PC-3 (cell line): ENCODE results near the gene UBAC1. TPM values are rescaled to one million over a fixed set of nuclear protein-coding genes. Genes with fewer than 3 reads are reported as not detected.

ENCODE experiments used
- ATAC-seq: fragments of 200-7000 bp; cut with Tn5 transposase; 2 replicates; pipeline ENCODE4 v1.9.1; 2020; ENCODE audit warnings: mild to moderate bottlenecking, moderate library complexity
- BruUV-seq: library from RNA; stranded (reverse); fragments of 400-500 nt; replicated peaks from 2 replicates; lab custom pipeline; 2021; lab: Mats Ljungman, UMichigan
- CTCF ChIA-PET: fragments of 300-600 bp; sonication (Branson Sonifier 250); formaldehyde crosslinking; loops from one replicate; lab custom pipeline; 2022; ENCODE audit warnings: antibody characterized with exemption; lab: Charles Lee
- POLR2A ChIA-PET: fragments of 300-600 bp; sonication (Branson Sonifier 250); formaldehyde crosslinking; loops from one replicate; lab custom pipeline; 2022; ENCODE audit warnings: antibody characterized with exemption; ENCODE audit not compliant: unreplicated experiment; lab: Charles Lee
- DNase-seq: peaks from one replicate; pipeline ENCODE4 v3.0.0-alpha.2; 2015
- H2AFZ ChIP-seq: fragments of 300-600 bp; sonication (generic); 2 replicates; pipeline ENCODE4 v1.6.0; 2016; ENCODE audit warnings: antibody characterized with exemption, low read length
- H3F3A ChIP-seq: fragments of 300-600 bp; sonication (generic); one replicate; pipeline ENCODE4 v1.6.0; 2017; ENCODE audit warnings: antibody characterized with exemption, low read length, control low read depth, mild to moderate bottlenecking; ENCODE audit not compliant: unreplicated experiment
- H3K27ac ChIP-seq: fragments of 300-600 bp; sonication (generic); 2 replicates; pipeline ENCODE4 v1.5.1; 2016; ENCODE audit warnings: mild to moderate bottlenecking, low read length
- H3K27me3 ChIP-seq: fragments of 300-600 bp; sonication (generic); 2 replicates; pipeline ENCODE4 v1.6.1; 2016; ENCODE audit warnings: low read length, mixed read lengths
- H3K36me3 ChIP-seq: fragments of 300-600 bp; sonication (generic); 2 replicates; pipeline ENCODE4 v1.6.1; 2016; ENCODE audit warnings: low read depth, mixed run types, low read length, mixed read lengths
- H3K4me1 ChIP-seq: fragments of 300-600 bp; sonication (generic); 2 replicates; pipeline ENCODE4 v1.5.1; 2016; ENCODE audit warnings: low read length; ENCODE audit not compliant: insufficient read depth
- H3K4me2 ChIP-seq: fragments of 300-600 bp; sonication (generic); 2 replicates; pipeline ENCODE4 v1.6.0; 2016; ENCODE audit warnings: low read length
- H3K4me3 ChIP-seq: fragments of 300-600 bp; sonication (generic); 2 replicates; pipeline ENCODE4 v1.5.1; 2016; ENCODE audit warnings: mild to moderate bottlenecking, low read length, mixed read lengths
- H3K79me2 ChIP-seq: fragments of 300-600 bp; sonication (generic); 2 replicates; pipeline ENCODE4 v1.6.1; 2017; ENCODE audit warnings: low read length, mixed read lengths
- H3K9ac ChIP-seq: fragments of 300-600 bp; sonication (generic); 2 replicates; pipeline ENCODE4 v1.6.0; 2016; ENCODE audit warnings: mild to moderate bottlenecking, low read length
- H3K9me2 ChIP-seq: fragments of 300-600 bp; sonication (generic); replicated peaks from 2 replicates; pipeline ENCODE4 v1.6.1; 2016; ENCODE audit warnings: mixed run types, low read length, mixed read lengths
- H3K9me3 ChIP-seq: fragments of 300-600 bp; sonication (generic); 2 replicates; pipeline ENCODE4 v1.6.1; 2016; ENCODE audit warnings: low read length, mixed read lengths
- H4K20me1 ChIP-seq: fragments of 300-600 bp; sonication (generic); 2 replicates; pipeline ENCODE4 v1.6.1; 2016; ENCODE audit warnings: low read length, mixed read lengths
- EZH2 ChIP-seq: fragments of 300-600 bp; sonication (generic); IDR thresholded peaks from one replicate; pipeline ENCODE4 v1.6.1; 2017; ENCODE audit warnings: antibody characterized with exemption, mild to moderate bottlenecking, low read length; ENCODE audit not compliant: unreplicated experiment
- EZH2phosphoT487 ChIP-seq: fragments of 300-600 bp; sonication (generic); IDR thresholded peaks from 2 replicates; pipeline ENCODE4 v1.6.1; 2018; ENCODE audit warnings: mild to moderate bottlenecking, antibody characterized with exemption, low read length, borderline replicate concordance
- intact Hi-C: fragments of 100-400 bp; cut with micrococcal nuclease; formaldehyde crosslinking; loops from 2 replicates; pipeline ENCODE4 v1.9.0; 2023
- total RNA-seq: library from RNA; depleted of rRNA; stranded (reverse); fragments of >200 nt; gene quantifications from 2 replicates; pipeline ENCODE4 v1.2.3, GENCODE V29; 2014
- TF ChIP-seq, protein P1 (sequence below): fragments of 300-600 bp; sonication (generic); conservative IDR thresholded peaks from 2 replicates; pipeline ENCODE4 v1.5.1; 2017; ENCODE audit warnings: antibody characterized with exemption, low read depth, mild to moderate bottlenecking, low read length

Gene UBAC1
- total RNA-seq, 1 experiment from 2014 or later, result 77.3 TPM

DNA sequence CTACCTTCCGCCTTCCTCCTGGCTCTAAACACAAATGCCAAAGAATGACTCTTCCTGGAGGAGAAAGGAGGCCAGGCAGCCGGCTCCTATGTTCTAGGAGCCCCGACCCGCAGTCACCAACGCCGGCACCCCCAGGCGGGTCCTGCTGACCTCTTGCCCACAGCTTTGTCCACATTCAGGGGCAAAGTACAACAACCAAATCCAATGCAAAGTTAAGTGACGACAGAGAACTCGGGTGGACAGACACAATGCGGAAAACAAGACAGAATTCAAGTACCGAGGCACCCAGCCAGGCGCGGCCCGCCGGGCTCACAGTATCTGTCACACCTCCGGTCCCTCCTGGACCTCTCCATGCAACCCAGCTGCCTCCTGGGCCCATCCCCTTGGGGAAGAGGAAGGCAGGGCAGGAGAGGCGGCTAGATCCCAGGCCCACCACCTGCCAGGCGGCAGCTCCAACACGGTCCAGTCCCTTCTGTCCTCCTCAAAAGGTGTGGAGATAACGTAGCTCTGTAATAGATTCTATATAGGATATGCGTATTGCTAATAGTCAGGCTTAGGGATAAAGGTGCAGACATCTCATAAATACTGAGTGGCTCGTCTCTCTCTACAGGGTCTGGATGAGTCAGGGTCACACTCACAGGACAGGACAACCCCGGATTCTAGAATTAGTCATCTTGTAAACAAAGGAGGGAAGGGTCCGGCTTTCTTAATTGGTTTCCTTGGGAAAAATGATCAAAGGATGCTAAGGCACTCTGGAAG lies 46.9 kb upstream of the UBAC1 start:
- ChIA-PET POLR2A (no interaction called here), CTCF (no interaction called here)
- Histone ChIP-seq H3K4me3 (no peak overlapping the region), H3K9me2 (no peaks in the 10 kb centered on the region), H3K27me3 (no peaks in the 10 kb centered on the region), H3F3A (peaks cover 4% of the 10 kb centered on the region), H3K79me2 (no peaks in the 10 kb centered on the region), H3K4me1 (peaks cover 17% of the 10 kb centered on the region), H3K36me3 (no peaks in the 10 kb centered on the region), H3K27ac (peak overlapping the region; percentile 71), H3K9me3 (no peaks in the 10 kb centered on the region), H3K4me2 (peak overlapping the region; percentile 60), H4K20me1 (no peaks in the 10 kb centered on the region), H2AFZ (no peak overlapping the region), H3K9ac (no peak overlapping the region)
- BruUV-seq, result TSS peak; percentile 24
- TF ChIP-seq, protein P1, sequence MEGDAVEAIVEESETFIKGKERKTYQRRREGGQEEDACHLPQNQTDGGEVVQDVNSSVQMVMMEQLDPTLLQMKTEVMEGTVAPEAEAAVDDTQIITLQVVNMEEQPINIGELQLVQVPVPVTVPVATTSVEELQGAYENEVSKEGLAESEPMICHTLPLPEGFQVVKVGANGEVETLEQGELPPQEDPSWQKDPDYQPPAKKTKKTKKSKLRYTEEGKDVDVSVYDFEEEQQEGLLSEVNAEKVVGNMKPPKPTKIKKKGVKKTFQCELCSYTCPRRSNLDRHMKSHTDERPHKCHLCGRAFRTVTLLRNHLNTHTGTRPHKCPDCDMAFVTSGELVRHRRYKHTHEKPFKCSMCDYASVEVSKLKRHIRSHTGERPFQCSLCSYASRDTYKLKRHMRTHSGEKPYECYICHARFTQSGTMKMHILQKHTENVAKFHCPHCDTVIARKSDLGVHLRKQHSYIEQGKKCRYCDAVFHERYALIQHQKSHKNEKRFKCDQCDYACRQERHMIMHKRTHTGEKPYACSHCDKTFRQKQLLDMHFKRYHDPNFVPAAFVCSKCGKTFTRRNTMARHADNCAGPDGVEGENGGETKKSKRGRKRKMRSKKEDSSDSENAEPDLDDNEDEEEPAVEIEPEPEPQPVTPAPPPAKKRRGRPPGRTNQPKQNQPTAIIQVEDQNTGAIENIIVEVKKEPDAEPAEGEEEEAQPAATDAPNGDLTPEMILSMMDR, result no peak
- TF ChIP-seq EZH2 (no peak), EZH2phosphoT487 (no peak)
- DNase-seq, result peak; percentile 82
- ATAC-seq, result peak; percentile 96
- intact Hi-C loops, result no loop called here

DNA sequence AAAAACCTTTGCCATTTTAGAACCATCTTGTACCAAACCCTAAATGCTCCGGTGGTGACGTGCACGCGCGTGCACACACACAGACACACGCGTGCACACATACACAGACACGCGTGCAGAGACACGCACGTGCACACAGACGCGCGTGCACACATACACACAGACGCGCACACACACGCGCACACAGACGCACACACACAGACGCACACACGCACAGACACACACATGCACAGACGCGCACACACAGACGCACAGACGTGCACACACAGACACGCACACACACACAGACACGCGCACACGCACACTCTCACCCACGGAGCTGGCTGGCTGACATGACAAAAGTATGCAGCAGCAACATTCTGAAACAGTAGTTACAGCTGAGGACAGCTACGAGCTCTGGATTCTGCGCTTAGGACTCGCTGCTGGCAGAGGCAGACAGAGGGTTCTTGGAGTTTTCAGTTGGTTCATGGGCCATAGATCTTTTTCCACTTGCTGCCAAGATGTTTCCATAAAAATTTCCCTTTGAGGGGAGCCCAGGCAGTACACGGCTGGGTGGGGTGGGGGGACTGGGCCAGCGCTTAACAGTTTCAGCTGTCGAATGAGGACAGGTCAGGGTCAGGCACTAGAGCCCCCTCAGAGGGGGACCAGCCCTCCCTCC lies 46.2 kb upstream of the UBAC1 start:
- Histone ChIP-seq H4K20me1 (no peaks in the 10 kb centered on the region), H2AFZ (no peak overlapping the region), H3K9me3 (no peaks in the 10 kb centered on the region), H3K79me2 (no peaks in the 10 kb centered on the region), H3K4me3 (no peak overlapping the region), H3K9me2 (no peaks in the 10 kb centered on the region), H3K9ac (no peak overlapping the region), H3K27me3 (no peaks in the 10 kb centered on the region), H3K4me1 (peaks cover 17% of the 10 kb centered on the region), H3K36me3 (no peaks in the 10 kb centered on the region), H3F3A (peaks cover 4% of the 10 kb centered on the region), H3K27ac (peak overlapping the region; percentile 71), H3K4me2 (peak overlapping the region; percentile 60; the same call in 1 of the 2 replicates)
- no TSS peak for BruUV-seq
- ChIA-PET CTCF (interaction anchor here (0.6 kb wide), 2 partner anchors 40 to 114 kb away, joined by 3 read pairs; no protein-coding TSS in a partner anchor), POLR2A (no interaction called here)
- ATAC-seq (no peak), DNase-seq (no peak)
- intact Hi-C loops, result no loop called here
- no peak for TF ChIP-seq EZH2
- TF ChIP-seq, protein P1, result no peak
- TF ChIP-seq EZH2phosphoT487, result no peak
